Measurements from ENCODE around the gene GYS2.

- TF ChIP-seq CTCF (IDR thresholded peaks at IDR 0.05) (no peak), POLR2A (IDR thresholded peaks at IDR 0.05) (no peak), EP300 (IDR thresholded peaks at IDR 0.05) (no peak)
Observed at GRCh38 chr12:21648378-21648777, 43.7 kb upstream of the GYS2 start.
